MCF 10A (cell line): ENCODE measurements around the gene C5orf47. TPM values are rescaled to one million over a fixed set of nuclear protein-coding genes. Genes with fewer than 3 reads are reported as not detected.
A peak's percentile ranks its signal among the peaks of the same experiment; 100 is the strongest.

Source experiments
- BruUV-seq: library from RNA; stranded (reverse); fragments of 400-500 nt; replicated peaks from 2 replicates; lab custom pipeline; 2021; lab: Mats Ljungman, UMichigan
- CTCF ChIA-PET: fragments of 300-600 bp; sonication (Branson Sonifier 250); formaldehyde crosslinking; extraction: SDS; loops from one replicate; lab custom pipeline; 2021; ENCODE audit warnings: antibody characterized with exemption, inconsistent platforms; lab: Yijun Ruan, JAX
- POLR2A ChIA-PET: fragments of 300-600, 350-650 bp; sonication (Branson Sonifier 250); formaldehyde crosslinking; extraction: SDS; loops from one replicate; lab custom pipeline; 2020; ENCODE audit warnings: antibody characterized with exemption, inconsistent platforms; lab: Yijun Ruan, JAX
- DNase-seq: peaks from one replicate; pipeline ENCODE4 v3.0.0-alpha.2; 2018; ENCODE audit not compliant: unreplicated experiment
- H3K27ac Mint-ChIP-seq: one replicate; pipeline ENCODE4 v1.8.0; 2022; ENCODE audit warnings: mild to moderate bottlenecking, low read depth, mixed read lengths; ENCODE audit not compliant: unreplicated experiment
- H3K27me3 Mint-ChIP-seq: one replicate; pipeline ENCODE4 v1.8.0; 2022; ENCODE audit warnings: mixed read lengths; ENCODE audit not compliant: insufficient read depth, unreplicated experiment
- H3K36me3 Mint-ChIP-seq: one replicate; pipeline ENCODE4 v1.8.0; 2022; ENCODE audit warnings: mild to moderate bottlenecking, moderate library complexity, mixed read lengths; ENCODE audit not compliant: insufficient read depth, unreplicated experiment
- H3K4me1 Mint-ChIP-seq: one replicate; pipeline ENCODE4 v1.8.0; 2022; ENCODE audit warnings: mixed read lengths; ENCODE audit not compliant: insufficient read depth, unreplicated experiment
- H3K4me3 Mint-ChIP-seq: one replicate; pipeline ENCODE4 v1.8.0; 2022; ENCODE audit warnings: mild to moderate bottlenecking, moderate library complexity, mixed read lengths; ENCODE audit not compliant: unreplicated experiment
- H3K9me3 Mint-ChIP-seq: one replicate; pipeline ENCODE4 v1.8.0; 2022; ENCODE audit warnings: mixed read lengths; ENCODE audit not compliant: unreplicated experiment
- intact Hi-C: fragments of 100-400 bp; cut with micrococcal nuclease; formaldehyde crosslinking; loops from 2 replicates; pipeline ENCODE4 v1.14.1; 2022
- total RNA-seq: library from RNA; stranded (reverse); gene quantifications from 2 replicates; pipeline ENCODE4 v1.2.3, GENCODE V29; 2022
- TF ChIP-seq, protein P1 (sequence below): fragments of 200-600 bp; IDR thresholded peaks from one replicate; pipeline ENCODE4 v1.8.0; 2022; ENCODE audit warnings: antibody characterized with exemption, mild to moderate bottlenecking; ENCODE audit not compliant: unreplicated experiment

Gene C5orf47
- total RNA-seq, 1 experiment from 2014 or later = not detected

DNA sequence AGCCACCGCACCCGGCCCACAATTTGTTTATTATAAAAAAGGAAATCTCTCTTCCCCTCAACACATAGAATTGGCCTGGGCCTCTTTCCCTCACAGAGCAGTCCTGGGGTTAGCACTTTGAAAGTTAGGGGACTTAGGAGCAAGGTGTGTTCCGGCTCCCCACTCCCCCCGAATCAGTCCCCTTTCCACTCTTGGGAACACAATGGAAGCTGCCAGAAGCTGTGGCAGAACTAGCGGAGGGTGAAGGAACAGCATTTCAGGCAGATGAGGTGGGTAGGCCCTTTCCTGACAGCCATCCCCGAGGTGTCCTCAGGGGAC is 16.4 kb upstream of the C5orf47 start:
- POLR2A ChIA-PET = interaction anchor here (1.2 to 3.2 kb wide), 3 partner anchors 55 to 353 kb away, joined by 5 to 64 read pairs (median 5); partner anchors contain the start of gene BOD1
- H3K4me3 Mint-ChIP-seq = no peak overlapping the region
- no peaks in the 10 kb centered on the region for H3K36me3 Mint-ChIP-seq
- no peak overlapping the region for H3K27ac Mint-ChIP-seq
- H3K9me3 Mint-ChIP-seq = no peaks in the 10 kb centered on the region
- H3K27me3 Mint-ChIP-seq = peaks cover 15% of the 10 kb centered on the region
- TF ChIP-seq, protein P1, sequence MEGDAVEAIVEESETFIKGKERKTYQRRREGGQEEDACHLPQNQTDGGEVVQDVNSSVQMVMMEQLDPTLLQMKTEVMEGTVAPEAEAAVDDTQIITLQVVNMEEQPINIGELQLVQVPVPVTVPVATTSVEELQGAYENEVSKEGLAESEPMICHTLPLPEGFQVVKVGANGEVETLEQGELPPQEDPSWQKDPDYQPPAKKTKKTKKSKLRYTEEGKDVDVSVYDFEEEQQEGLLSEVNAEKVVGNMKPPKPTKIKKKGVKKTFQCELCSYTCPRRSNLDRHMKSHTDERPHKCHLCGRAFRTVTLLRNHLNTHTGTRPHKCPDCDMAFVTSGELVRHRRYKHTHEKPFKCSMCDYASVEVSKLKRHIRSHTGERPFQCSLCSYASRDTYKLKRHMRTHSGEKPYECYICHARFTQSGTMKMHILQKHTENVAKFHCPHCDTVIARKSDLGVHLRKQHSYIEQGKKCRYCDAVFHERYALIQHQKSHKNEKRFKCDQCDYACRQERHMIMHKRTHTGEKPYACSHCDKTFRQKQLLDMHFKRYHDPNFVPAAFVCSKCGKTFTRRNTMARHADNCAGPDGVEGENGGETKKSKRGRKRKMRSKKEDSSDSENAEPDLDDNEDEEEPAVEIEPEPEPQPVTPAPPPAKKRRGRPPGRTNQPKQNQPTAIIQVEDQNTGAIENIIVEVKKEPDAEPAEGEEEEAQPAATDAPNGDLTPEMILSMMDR = no peak
- no TSS peak for BruUV-seq
- peaks cover 23% of the 10 kb centered on the region for H3K4me1 Mint-ChIP-seq
- intact Hi-C loops = loop anchor here (2.0 to 10.0 kb wide), 2 partner anchors 206 to 1268 kb away; no protein-coding TSS in a partner anchor
- CTCF ChIA-PET = interaction anchor here (0.5 to 11.0 kb wide), 37 partner anchors 9 to 1195 kb away, joined by 3 to 334 read pairs (median 4); partner anchors contain the start of genes BOD1 and NSG2
- no peak for DNase-seq

DNA sequence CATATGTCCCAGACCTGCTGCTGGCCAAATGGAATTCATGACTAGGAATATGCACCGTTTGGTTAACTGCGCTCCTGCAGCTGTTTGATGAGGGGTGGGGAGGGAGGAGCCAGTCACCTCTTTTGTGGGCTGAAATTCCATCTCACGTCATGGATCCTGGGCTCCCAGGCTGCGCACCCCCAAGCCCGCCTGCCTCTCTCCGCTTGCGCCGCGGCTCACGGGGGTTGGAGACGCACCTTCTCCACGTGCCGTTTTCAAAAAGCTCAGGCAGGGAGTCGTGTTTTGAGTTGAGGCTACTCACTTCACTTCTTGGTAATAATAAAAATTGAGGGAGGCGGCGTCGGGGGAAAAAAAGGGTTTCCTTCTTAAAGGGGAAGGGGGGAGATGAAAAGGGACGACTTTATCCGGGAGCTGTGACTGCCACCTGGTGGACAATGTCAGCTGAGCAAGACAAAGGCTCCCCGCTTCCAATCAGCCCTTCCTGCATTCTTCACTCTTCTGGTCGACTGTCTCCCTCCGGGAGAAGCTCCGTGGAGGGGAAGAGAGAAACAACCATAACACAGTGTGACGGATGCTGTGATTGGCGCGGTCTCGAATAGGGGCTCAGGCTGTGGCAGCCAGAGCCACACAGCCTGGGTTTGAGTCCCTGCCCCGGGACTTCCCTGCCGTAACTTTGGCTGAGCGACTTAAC is 15.9 kb upstream of the C5orf47 start:
- H3K4me1 Mint-ChIP-seq = peaks cover 23% of the 10 kb centered on the region
- ChIA-PET CTCF (interaction anchor here (0.5 to 11.0 kb wide), 60 partner anchors 8 to 1196 kb away, joined by 3 to 334 read pairs (median 4); partner anchors contain the start of genes BOD1 and NSG2), POLR2A (interaction anchor here (0.7 to 3.2 kb wide), 6 partner anchors 9 to 354 kb away, joined by 3 to 64 read pairs (median 4); partner anchors contain the start of gene BOD1)
- peaks cover 20% of the 10 kb centered on the region for H3K27me3 Mint-ChIP-seq
- BruUV-seq = no TSS peak
- TF ChIP-seq, protein P1 = peak; percentile 95
- H3K36me3 Mint-ChIP-seq = no peaks in the 10 kb centered on the region
- intact Hi-C loops = loop anchor here (1.0 to 10.0 kb wide), 4 partner anchors 206 to 1268 kb away; no protein-coding TSS in a partner anchor
- H3K4me3 Mint-ChIP-seq = peak overlapping the region; percentile 59
- peak; percentile 87 for DNase-seq
- H3K9me3 Mint-ChIP-seq = no peaks in the 10 kb centered on the region
- peak overlapping the region; percentile 57 for H3K27ac Mint-ChIP-seq

DNA sequence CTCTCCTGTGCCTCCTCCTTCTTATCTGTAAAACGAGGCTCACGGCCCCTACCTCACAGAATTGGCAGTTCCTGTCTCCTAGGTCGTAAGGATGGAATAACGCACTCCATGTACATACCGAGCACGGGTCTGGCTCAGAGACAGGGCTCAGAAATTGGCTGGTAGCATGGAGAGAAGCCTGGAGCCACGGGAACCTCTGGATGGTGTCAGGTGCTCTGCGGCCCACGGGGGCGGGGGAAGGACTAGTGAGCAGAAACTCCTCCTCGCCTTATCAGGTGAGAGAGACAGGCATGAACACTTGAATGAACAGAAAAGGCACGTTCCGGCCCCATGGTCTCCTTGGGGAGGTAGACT is 15.4 kb upstream of the C5orf47 start:
- H3K4me3 Mint-ChIP-seq = peak overlapping the region; percentile 59
- H3K4me1 Mint-ChIP-seq = peaks cover 23% of the 10 kb centered on the region
- TF ChIP-seq, protein P1 = no peak
- no TSS peak for BruUV-seq
- intact Hi-C loops = loop anchor here (1.0 to 10.0 kb wide), 4 partner anchors 207 to 1269 kb away; no protein-coding TSS in a partner anchor
- H3K9me3 Mint-ChIP-seq = no peaks in the 10 kb centered on the region
- H3K27me3 Mint-ChIP-seq = peaks cover 26% of the 10 kb centered on the region
- CTCF ChIA-PET = interaction anchor here (0.6 to 11.0 kb wide), 55 partner anchors 8 to 681 kb away, joined by 3 to 334 read pairs (median 4); partner anchors contain the start of genes BOD1 and NSG2
- POLR2A ChIA-PET = interaction anchor here (0.7 to 3.2 kb wide), 7 partner anchors 10 to 917 kb away, joined by 3 to 64 read pairs (median 4); partner anchors contain the start of gene BOD1
- DNase-seq = peak; percentile 23
- peak overlapping the region; percentile 57 for H3K27ac Mint-ChIP-seq
- H3K36me3 Mint-ChIP-seq = no peaks in the 10 kb centered on the region

DNA sequence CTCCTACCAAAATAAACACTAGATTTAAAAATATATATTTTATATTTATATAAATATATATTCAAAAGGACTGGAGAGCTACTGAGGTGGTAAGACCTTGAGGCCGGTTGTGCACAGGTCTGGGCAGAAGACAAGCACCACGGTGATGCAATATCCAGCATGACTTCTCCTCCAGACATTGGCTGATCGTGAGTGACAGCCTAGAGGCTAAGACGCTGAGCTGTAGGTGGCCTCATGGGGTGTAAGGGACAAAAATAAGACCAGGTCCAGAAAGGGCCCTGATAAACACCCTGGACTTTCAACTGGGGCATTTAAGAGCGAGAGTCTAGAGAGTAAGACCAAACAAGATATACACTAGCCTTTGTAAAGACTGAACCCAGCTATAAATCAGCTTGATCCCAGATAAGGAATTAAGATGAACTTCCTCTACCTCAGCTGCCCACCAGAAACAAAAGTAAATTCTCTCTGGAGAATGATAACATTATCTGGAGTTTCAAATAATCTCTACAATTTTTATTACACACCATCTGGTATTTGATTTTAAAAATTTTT is 14.2 kb upstream of the C5orf47 start:
- Mint-ChIP-seq H3K27ac (no peak overlapping the region), H3K36me3 (no peaks in the 10 kb centered on the region), H3K4me1 (peaks cover 18% of the 10 kb centered on the region), H3K9me3 (no peaks in the 10 kb centered on the region), H3K4me3 (no peak overlapping the region), H3K27me3 (peaks cover 37% of the 10 kb centered on the region)
- peak; percentile 27 for DNase-seq
- intact Hi-C loops = loop anchor here (10.0 kb wide), 1 partner anchor 1270 kb away; no protein-coding TSS in a partner anchor
- CTCF ChIA-PET = interaction anchor here (0.5 to 11.0 kb wide), 25 partner anchors 9 to 680 kb away, joined by 3 to 334 read pairs (median 4); partner anchors contain the start of gene BOD1
- POLR2A ChIA-PET = interaction anchor here (0.7 to 3.2 kb wide), 6 partner anchors 9 to 918 kb away, joined by 3 to 64 read pairs (median 4); partner anchors contain the start of genes BOD1 and CPEB4
- TF ChIP-seq, protein P1 = no peak
- BruUV-seq = no TSS peak
